D721Med (cell line): ENCODE results near the gene HECW1.
"Not testable (repeated sequence)": the region's sequence is repeated elsewhere in the genome, so short reads cannot be mapped to it uniquely, and the experiment has no call there.

Experiments
- DNase-seq: peaks from one replicate; pipeline ENCODE4 v3.0.0; 2011; ENCODE audit warnings: low spot score; ENCODE audit not compliant: insufficient read length
- FAIRE-seq: peaks from 2 replicates; lab custom pipeline; 2011; peaks lifted over from hg19 to GRCh38; lab: Jason Lieb, UNC
- CTCF ChIP-seq: IDR thresholded peaks from 2 replicates; pipeline ENCODE4 v1.5.1; 2012; ENCODE audit warnings: mild to moderate bottlenecking, control low read depth; ENCODE audit not compliant: insufficient read depth; ENCODE audit errors: missing control alignments

HECW1 gene

GRCh38 chr7:43328785-43329380 is 216.4 kb downstream of the HECW1 start:
- DNase-seq (no peak), FAIRE-seq (no peak)
- no peak for TF ChIP-seq CTCF

GRCh38 chr7:43332193-43332796 is 219.8 kb downstream of the HECW1 start:
- no peak for FAIRE-seq
- DNase-seq, result no peak
- TF ChIP-seq CTCF, result no peak

- FAIRE-seq (no peak), DNase-seq (no peak)
- TF ChIP-seq CTCF, result no peak
These were observed 224.7 kb downstream of the HECW1 start for GRCh38 chr7:43337191-43337590.

- FAIRE-seq, result no peak
- no peak for TF ChIP-seq CTCF
- no peak for DNase-seq
These were observed 225.4 kb downstream of the HECW1 start for GRCh38 chr7:43337811-43338210.

DNA sequence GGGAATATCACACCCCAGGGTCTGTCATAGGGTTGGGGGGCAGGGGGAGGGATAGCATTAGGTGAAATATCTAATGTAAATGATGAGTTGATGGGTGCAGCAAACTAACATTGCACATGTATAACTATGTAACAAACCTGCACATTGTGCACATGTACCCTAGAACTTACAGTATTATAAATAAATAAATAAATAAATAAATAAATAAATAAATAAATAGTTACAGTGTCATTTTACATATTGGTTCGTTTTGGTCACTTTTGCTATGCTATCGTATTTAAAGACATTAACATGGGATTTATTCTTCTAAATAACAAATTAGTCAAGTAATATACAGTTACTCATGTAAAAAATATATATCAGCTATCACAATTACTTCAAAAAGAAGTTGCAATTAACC is 228.7 kb downstream of the HECW1 start:
- no peak for TF ChIP-seq CTCF

GRCh38 chr7:43343417-43343816 is 231.0 kb downstream of the HECW1 start:
- not testable (repeated sequence) for FAIRE-seq

More for the DNA sequence above, 228.7 kb downstream of the HECW1 start:
- FAIRE-seq, result no peak
- DNase-seq, result no peak

DNA sequence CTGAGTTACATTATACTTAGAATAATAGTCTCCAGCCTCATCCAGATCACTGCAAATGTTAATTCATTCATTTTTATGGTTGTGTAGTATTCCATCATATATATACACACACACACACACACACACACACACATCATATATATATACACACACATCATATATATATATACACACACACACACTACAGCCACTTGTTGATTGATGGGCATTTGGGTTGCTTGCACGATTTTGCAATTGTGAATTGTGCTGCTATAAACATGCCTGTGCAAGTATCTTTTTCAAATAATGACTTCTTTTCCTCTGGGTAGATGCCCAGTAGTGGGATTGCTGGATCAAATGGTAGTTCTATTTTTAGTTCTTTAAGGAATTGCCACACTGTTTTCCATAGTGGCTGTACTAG is 233.2 kb downstream of the HECW1 start:
- FAIRE-seq, DNase-seq: not testable (repeated sequence)

More at GRCh38 chr7:43343417-43343816, 231.0 kb downstream of the HECW1 start:
- not testable (repeated sequence) for DNase-seq

DNA sequence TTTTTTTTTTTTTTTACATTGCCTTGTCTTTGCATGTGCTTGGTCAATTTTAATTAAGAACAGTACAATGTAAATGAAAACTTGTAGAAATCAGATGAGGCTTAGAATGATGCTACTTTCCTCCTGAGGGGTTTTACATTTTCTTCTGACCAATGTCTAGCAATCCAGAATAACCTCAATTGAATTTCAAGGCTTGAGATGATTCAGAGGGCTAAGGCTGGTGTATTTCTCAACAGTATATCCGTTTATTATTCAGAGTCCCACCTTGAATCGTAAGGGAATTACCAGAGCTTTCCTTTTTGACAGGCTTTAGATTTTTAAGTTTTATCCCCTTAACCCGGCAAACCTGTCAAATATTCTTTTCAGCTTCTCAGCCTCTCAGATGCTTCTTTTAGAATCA is 239.2 kb downstream of the HECW1 start:
- DNase-seq, result no peak
- TF ChIP-seq CTCF, result no peak
- no peak for FAIRE-seq
